Measurements from ENCODE around the gene RPIA. TPM values are rescaled to one million over a fixed set of nuclear protein-coding genes. Genes with fewer than 3 reads are reported as not detected.

Gene RPIA
- total and polyA plus RNA-seq, 7 donors = 14.1 to 45.6 (median 21.2) TPM

- no peaks in the 10 kb centered on the region for H3K9me3 ChIP-seq
Observed at GRCh38 chr2:88697370-88698026, 6.0 kb downstream of the RPIA start.

GRCh38 chr2:88698027-88698413, 6.5 kb downstream of the RPIA start:
- 96 to 100% (median 97%) methylated on average over 2 of the region's 2 CpGs for WGBS, 3 donors
- peaks cover 29% of the 10 kb centered on the region for H3K4me1 ChIP-seq
- H3K4me3 ChIP-seq = no peak overlapping the region
- no peaks in the 10 kb centered on the region for H3K9me3 ChIP-seq
- DNase-seq (no peak), ATAC-seq (no peak)
- TF ChIP-seq CTCF (IDR thresholded peaks at IDR 0.05) = no peak
- H3K27me3 ChIP-seq (ENCODE audit: insufficient read depth in 3 of 3, low read length in 2 of 3) = no peaks in the 10 kb centered on the region
- intact Hi-C loops (cut with DNase I) = no loop called here
- peaks cover 8 to 34% of the 10 kb centered on the region in 2 donors for H3K36me3 ChIP-seq (ENCODE audit: insufficient read depth in 1 of 2, low read depth in 1 of 2)
- H3K27ac ChIP-seq = no peak overlapping the region

More at GRCh38 chr2:88697370-88698026, 6.0 kb downstream of the RPIA start:
- H3K27ac ChIP-seq = no peak overlapping the region
- ATAC-seq = no peak
- 82 to 86% (median 83%) methylated on average over 3 of the region's 3 CpGs for WGBS, 3 donors
- TF ChIP-seq CTCF (IDR thresholded peaks at IDR 0.05) = no peak
- H3K4me1 ChIP-seq = peaks cover 34% of the 10 kb centered on the region
- DNase-seq = no peak
- H3K4me3 ChIP-seq = no peak overlapping the region
- H3K27me3 ChIP-seq (ENCODE audit: insufficient read depth in 3 of 3, low read length in 2 of 3) = no peaks in the 10 kb centered on the region
- intact Hi-C loops (cut with DNase I) = no loop called here
- peaks cover 8 to 28% of the 10 kb centered on the region in 2 donors for H3K36me3 ChIP-seq (ENCODE audit: insufficient read depth in 1 of 2, low read depth in 1 of 2)

- H3K27me3 ChIP-seq (ENCODE audit: insufficient read depth in 3 of 3, low read length in 2 of 3) = no peaks in the 10 kb centered on the region
- no peak overlapping the region for H3K4me3 ChIP-seq
- H3K36me3 ChIP-seq (ENCODE audit: insufficient read depth in 1 of 2, low read depth in 1 of 2) = peaks cover 8 to 40% of the 10 kb centered on the region in 2 donors
- TF ChIP-seq CTCF (IDR thresholded peaks at IDR 0.05) = no peak
- no peak for DNase-seq
- no peaks in the 10 kb centered on the region for H3K9me3 ChIP-seq
- peaks cover 22% of the 10 kb centered on the region for H3K4me1 ChIP-seq
- no peak overlapping the region for H3K27ac ChIP-seq
- intact Hi-C loops (cut with DNase I) = no loop called here
- ATAC-seq = no peak
- WGBS, 3 donors = 85 to 88% (median 86%) methylated on average over 3 of the region's 3 CpGs
Observed at GRCh38 chr2:88698498-88699233, 7.2 kb downstream of the RPIA start.

GRCh38 chr2:88707003-88707402, 15.5 kb downstream of the RPIA start:
- no peak overlapping the region for H3K27ac ChIP-seq
- no peak for ATAC-seq
- WGBS, 3 donors = 82 to 93% (median 85%) methylated on average over 2 of the region's 2 CpGs
- no peak for TF ChIP-seq CTCF (IDR thresholded peaks at IDR 0.05)
- peaks cover 9% of the 10 kb centered on the region for H3K4me1 ChIP-seq
- no peak for DNase-seq
- H3K27me3 ChIP-seq (ENCODE audit: insufficient read depth in 3 of 3, low read length in 2 of 3) = no peaks in the 10 kb centered on the region
- H3K36me3 ChIP-seq (ENCODE audit: insufficient read depth in 1 of 2, low read depth in 1 of 2) = peaks cover 5 to 27% of the 10 kb centered on the region in 2 donors
- no peaks in the 10 kb centered on the region for H3K9me3 ChIP-seq
- H3K4me3 ChIP-seq = no peak overlapping the region
- intact Hi-C loops (cut with DNase I) = no loop called here
